Activated T-helper 1 cell treated with Interleukin-2 at 50 U/mL for 16 hours (primary cell): Measurements from ENCODE around the gene SAE1.
A peak's percentile ranks its signal among the peaks of the same experiment; 100 is the strongest.

Experiments used
- DNase-seq: peaks from one replicate; pipeline ENCODE4 v3.0.0-alpha.2; 2020; ENCODE audit warnings: low read depth

The SAE1 gene

DNA sequence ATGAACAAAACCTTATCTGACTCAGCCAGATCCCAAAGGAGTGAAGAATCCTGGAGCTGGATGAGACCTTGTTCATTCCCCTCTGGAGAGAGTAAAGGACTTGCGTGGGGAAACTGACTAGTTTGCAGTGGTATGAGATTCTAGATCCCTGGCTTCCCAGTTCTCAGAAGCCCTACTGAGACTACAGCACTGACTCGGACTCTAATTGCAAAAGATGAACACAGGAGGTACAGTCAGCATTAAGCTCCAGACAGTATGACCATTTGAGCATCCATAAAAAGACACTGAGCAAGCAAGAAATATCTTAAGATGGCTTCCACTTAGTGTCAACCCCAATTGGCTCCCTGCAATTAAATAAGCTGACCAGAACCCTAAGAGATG, 23.8 kb upstream of the SAE1 start:
- DNase-seq: no peak

DNA sequence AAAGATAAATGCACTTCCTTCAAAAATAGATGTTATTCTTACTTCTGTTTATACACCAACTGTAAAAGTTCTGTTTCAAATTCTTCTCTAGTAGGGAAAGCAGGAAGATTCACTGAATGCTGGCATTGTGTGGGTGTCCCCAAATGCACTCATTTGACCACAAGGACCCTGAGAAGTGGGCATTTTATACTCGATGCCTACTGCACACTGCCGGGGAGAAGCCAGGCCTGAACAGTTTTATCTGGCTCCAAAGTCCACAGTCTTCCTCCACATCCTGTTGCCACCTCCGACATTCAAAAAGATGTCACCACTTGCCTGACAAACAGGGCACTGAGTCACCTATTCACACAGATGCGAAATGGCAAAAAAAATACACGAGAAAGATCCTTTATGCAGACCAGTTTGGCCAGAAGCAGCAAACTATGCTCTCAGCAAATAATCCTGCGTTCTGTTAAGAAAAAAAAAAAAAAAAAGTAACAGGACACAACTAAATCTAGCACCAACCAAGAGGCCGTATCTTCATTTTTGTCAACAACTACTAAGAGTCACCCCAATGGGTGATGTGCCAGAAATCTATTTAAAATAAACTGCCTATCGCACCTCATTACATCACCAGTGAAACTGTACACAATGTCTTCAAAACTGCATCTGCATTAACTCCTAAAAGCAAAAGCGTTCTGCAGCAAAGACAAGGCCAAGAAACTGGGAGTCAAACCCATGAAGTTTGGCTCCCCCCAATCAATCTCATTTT, 23.3 kb upstream of the SAE1 start:
- no peak for DNase-seq

- DNase-seq: no peak
These were observed 22.5 kb upstream of the SAE1 start for GRCh38 chr19:47107953-47108746.

GRCh38 chr19:47109177-47109540, 21.5 kb upstream of the SAE1 start:
- DNase-seq: no peak

DNA sequence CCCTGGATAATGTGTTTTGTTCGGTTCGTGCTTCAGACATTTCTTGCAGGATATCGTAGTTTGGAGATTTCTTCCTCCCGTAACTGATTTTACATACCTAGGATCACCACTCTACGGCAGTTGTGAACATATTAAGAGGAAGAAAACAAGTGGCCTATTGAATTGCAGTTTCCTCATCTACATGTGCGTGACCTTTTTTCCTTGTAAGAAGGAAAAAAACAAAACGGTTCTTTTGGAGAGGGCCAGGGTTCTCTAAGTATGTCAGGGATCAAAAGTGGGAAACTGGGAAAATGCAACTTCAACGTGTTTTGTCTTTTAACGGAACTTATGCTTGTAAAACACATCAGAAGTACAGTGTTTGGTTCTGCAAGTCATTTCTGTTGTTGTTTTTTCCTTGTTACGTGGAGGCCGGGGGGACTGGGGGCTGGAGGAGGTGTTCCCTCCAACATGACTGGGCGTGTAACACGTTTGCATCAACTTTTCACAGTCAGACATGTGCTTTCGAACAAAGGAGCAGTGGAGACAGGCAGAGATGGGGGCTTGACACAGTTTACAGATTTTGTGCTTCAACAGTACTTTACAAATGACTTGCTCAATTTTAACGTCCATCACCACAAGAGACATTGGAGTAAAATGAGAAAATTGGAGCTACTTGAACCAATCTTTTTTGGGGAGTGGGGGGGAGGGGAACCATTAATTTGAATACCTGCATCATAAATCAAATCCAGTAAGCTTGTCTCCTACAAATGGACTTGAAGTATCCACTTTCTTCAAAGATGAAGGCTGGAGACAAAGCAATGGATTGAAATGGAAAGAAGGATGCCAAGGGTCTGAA, 20.9 kb upstream of the SAE1 start:
- no peak for DNase-seq

- DNase-seq: peak; percentile 45
These were observed 20.1 kb upstream of the SAE1 start for GRCh38 chr19:47110521-47111005.

GRCh38 chr19:47111006-47111621, 19.5 kb upstream of the SAE1 start:
- DNase-seq: no peak

DNA sequence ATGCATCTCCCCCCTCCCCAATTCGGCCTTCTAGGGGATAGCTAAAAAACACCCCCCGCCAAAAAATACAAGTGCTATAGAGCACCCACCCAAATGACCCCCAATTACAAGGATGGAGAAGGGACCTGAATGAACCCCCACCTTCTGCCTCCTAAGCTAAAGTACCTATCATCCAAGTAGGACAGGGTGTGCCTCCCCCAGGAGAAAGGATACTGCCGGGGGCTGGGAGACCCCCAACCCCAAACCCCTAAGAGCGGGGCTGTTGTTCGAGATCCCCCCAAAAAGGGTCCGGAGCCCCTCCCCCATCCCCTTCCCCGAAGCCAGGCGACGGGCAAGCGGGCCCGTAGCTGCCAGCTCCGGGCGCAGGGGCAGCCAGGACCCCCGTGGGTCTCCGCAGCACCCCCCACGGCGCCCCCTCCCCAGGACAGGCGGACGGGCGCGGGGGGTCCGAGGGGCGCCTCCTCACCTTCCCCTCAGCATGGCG, 18.9 kb upstream of the SAE1 start:
- DNase-seq: no peak

- DNase-seq: peak; percentile 85
These were observed 18.3 kb upstream of the SAE1 start for GRCh38 chr19:47112166-47112996.

DNA sequence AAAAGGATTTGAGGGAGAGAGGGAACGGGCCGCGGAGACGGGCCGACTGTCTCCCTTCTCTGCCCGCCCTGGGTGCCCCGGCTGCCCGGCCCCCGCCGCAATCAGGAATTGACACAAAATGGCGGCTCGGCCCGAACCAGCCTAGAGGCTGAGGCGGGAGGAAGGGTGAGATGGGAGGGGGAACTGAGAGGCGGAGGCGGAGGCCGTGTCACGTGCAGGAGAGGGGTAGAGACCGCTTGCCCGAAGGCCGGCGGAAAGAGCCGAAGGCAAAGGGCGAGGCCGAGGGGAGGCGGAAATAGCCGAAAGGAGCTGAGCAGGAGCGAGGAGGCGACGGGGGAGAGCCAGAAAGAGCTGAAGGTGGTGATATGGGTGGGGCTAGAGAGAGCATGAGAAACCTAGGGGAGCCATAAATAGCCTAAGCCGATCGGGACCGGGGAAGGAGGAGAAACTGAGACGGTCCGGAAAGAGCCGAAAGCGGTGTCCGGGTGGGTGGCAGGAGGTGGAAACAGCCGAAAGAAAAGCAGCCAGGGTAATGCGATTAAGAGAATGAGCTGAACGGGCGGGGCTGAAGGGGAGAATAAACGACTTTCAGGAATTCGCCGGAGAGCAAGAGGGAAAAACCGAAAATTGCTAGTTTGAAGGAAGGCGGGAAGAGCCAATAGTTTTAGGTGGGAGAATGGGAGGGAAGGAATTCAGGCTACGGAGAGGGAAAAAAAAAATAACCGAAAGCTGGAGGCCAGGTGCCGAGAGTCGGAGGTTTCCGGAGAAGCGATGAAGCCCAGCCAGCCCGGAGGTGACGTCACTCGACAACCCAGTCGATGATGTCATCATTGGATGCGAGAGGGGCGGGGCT, 17.4 kb upstream of the SAE1 start, which contains the start of gene ZC3H4:
Gene ZC3H4 (minus strand): TSS at position 780 of the 853 bp plus-strand sequence. CDS start 1,192 bp downstream, outside the sequence.
- DNase-seq: peak; percentile 99

DNA sequence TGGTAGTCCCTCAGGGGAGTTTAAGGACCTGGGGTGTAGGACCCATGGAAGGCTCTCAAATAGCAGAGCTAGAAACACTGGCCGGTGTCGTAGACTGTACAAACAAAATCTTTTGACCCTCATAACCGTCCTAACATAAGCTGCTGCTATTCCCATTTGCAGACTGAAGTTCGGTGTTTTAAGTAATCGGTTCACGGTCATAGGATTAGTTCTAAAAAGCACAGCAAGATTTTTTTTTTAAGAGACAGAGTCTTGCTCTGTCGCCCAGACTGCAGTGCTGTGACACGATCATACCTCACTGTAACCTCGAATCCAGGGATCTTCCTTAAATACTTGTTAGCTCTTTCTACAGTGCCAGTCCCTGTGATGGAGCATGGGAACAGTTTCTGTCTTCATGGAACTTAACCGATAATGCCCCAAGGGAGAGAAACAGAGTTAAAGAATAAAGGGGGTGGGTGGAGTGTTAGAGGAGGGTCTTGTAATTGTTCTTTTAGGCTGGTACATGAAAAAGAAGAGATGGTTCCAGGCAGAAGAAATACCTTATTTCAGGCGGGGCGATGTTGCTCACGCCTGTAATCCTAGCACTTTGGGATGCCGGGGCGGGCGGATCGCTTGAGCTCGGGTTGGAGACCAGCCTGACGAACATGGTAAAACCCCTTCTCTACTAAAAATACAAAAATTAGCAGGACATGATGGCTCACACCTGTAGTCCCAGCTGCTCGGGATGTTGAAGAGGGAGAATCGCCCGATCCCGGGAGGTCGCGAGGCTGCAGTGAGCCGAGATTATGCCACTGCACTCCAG, 16.6 kb upstream of the SAE1 start:
- DNase-seq: no peak

DNA sequence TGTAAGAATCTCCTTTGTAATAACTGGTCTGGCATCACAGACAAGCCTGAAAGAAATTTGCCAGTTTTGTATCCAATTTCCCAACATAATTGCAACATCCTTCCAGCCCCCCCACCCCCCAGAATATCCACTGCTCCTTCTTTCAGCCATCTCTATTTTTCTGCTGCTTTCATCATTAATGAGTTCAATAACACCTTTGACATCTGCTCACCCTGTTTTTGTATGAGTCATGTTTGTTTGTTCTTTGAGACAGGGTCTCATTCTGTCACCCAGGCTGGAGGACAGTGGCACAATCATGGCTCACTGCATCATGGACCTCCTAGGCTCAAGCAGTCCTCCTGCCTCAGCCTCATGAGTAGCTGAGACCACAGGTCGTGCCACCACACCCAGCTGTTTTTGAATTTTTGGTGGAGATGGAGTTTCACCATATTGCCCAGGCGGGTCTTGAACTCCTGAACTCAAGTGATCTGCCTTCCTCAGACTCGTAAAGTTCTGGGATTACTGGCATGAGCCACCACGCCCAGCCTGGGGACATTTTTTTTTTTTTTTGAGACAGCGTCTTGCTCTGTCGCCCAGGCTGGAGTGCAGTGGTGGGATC, 10.1 kb upstream of the SAE1 start:
- no peak for DNase-seq

DNA sequence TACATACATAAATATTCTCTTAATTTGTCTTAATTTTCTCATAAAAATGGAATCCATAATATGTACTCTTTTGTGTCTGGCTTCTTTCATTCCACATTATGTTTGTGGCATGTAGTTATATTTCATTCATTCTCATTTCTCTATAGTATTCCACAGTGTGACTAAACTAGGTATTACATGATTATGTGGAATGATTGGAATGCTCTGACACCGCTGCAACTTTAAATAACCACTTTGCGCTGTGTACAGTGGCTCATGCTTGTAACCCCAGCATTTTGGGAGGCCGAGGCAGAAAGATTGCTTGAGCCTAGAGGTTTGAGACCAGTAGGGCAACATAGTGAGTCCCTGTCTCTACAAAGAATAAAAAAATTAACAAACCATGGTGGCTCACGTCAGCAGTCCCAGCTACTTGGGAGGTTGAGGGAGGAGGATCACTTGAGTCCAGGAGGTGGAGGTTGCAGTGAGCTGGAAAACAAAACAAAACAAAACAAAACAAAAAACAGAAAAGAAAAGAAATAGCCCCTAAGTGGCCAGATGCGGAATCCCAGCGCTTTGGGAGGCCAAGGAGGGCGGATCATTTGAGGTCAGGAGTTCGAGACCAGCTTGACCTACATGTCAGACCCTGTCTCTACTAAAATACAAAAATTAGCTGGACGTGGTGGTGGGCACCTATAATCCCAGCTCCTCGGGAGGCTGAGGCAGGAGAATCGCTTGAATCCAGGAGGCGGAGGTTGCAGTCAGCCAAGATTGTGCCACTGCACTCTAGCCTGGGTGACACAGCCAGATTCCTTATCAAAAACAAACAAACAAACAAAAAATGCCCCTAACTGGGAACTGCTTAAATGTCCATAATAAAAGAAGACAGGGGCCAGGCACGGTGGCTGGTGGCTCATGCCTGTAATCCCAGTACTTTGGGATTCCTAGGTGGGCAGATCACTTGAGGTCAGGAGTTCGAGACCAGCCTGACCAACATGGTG, 8.0 kb upstream of the SAE1 start:
- no peak for DNase-seq

GRCh38 chr19:47123406-47123805, 7.2 kb upstream of the SAE1 start:
- DNase-seq: no peak

DNA sequence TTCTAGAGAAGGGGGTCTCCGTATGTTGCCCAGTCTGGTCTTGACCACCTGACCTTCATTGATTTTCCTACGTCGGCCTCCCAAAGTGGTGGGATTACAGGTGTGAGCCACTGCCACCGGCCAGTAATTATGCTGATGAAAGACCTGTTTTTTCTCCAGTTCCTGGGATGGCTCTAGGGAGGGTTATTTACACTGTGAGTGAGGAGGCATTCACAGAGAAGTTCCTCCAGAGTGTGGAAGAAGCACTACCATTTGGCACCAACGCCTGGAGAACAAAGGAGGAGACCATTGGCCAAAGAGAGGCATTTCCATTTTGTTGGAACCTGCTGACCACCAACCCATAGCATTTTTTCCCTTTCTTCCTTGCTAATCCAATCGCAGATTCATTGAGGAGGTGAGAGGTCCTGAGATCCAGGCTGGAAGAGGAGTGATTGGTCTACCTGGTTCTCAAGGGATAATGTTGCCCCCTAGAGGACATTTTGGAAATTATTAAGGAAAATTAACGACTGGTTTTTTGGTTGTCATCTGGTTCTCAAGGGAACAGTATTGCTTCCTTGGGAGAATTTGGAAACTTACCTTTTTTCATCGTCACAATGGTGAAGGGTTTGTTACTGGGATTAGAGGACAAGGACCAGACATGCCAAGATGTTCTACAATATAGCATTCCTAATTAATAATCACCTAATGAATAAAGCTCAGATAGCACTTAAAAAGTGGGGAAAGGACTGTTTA, 5.5 kb upstream of the SAE1 start:
- no peak for DNase-seq

DNA sequence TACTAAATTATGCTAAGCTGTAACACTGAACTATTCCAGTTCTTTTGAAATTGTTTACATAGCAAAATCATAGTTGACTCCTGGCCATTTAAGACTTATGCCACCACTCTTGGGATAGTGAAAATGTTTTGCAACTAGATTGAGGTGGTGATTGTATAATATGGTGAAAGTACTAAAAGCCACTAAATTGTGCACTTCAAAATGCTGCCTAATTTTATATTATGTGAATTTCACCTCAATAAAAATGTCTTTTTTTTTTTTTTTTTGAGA, 5.0 kb upstream of the SAE1 start:
- DNase-seq: no peak

GRCh38 chr19:47129579-47129978, 1.1 kb upstream of the SAE1 start:
- no peak for DNase-seq
